NCI-H2196 treated with DMSO at 0.1 percent for 48 hours (cell line): ENCODE data around the gene ZNF175.

Experiments
- DNase-seq: peaks from one replicate; lab custom pipeline; 2025; ENCODE audit not compliant: unreplicated experiment; lab: John Stamatoyannopoulos, UW

Gene ZNF175

DNA sequence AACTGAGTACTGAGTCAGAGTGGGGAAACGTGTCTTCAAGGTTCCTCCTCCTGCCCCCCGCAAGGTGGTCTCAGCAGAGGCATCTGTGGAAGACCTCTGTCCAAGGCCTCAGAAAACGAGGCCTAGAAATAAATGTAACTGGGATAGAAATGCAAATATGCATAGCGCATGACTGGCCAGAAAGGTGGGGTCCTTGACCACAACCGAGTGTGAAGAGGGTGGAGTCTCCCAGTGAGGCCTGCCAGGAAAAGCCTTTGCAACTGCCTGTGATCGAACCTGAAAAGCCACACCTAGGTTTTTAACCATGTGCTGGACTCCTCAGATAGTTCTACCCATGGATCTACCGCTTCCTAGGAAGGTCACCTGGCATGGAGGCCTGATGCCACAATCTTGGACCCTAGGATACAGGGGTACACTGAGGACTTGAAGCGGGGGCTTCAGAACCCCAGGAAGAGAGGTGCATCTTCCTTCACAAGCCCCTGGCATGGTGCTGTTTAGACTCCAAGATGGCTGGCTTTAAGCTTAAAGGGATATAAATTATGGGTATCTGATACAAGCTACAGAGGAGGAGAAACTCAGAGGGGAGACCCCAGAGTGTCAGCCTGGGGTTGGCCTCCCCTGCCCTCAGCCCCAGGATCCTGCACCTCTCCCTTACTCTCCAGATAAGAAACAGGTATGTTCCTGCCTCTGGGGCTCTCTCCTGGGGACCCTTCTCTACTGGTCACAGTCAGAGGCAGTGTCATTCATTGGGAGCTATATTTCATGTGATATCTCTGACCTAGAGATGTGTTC, 21.4 kb upstream of the ZNF175 start:
- no peak for DNase-seq

DNA sequence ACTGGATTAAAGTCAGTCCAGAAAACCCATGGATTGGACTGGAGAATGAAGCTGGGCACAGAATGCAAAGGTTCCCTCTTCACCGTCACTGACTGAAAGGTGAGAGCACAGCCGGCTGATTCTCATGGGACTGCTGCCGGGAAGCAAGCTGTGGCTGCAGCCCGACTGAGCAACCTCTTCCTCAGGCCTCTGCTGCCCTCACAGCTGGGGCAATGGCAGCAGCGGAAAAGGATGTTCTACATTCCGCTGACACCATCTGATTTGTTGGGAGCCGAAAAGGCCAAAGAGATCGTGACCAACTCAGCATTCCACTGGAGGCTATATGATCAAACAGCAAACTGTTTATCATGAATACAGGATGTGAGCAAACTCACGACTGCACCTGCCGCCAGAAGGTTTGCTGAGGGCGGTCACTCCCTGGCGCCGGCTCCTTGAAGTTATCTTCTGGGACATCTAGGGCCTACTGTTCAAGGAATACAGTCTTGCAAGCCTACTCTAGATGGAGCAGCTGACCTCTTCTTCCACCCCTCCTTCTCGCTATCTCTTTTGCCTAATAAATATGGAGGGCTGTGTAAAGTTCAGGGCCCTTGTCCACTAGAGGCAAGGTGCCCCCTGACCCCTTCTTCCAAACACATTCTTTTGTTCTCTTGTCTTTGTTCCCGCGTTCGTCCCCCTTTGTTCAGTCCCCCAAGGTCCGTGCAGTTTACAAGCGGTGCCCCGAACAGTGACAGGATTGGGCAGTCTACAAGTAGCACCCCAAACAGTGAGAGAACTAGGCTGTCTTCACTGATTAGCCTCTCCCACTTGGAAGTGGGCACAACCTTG, 20.0 kb upstream of the ZNF175 start:
- no peak for DNase-seq

DNA sequence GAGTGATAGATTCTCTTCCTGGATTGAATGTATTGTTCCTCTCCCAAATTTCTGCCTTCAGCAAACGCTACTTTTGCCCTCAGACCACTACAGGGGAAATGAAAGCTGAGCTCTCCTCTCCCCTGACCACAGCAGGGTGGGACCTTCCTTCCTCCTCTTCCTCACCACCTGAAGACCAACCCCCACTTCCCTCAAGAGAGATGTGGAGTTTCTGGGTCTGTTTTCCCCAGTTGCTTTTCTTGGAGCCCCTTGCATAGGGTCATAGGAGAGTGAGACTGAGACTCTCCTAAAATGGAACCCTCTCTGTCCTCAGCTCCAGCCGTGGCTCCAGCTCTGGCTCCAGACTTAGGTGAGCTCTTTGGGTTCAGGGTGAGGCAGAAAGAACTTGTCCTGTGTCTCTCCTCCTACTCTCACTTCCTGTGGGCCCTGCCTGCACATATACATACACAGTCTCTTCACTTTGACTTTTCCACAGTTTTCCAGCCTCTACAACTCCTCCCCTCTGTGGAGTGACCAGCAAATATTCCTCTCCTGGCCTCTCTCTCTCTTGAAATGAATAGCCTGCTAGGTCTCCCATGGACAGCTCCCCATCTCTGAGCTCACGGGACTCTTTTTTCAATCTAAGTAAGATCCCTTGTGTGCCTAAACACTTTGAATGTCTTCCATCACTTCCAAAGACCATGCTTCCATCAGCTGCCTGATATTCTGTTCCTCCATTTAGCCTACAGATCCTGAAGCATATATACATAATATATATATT, 19.2 kb upstream of the ZNF175 start:
- no peak for DNase-seq

DNA sequence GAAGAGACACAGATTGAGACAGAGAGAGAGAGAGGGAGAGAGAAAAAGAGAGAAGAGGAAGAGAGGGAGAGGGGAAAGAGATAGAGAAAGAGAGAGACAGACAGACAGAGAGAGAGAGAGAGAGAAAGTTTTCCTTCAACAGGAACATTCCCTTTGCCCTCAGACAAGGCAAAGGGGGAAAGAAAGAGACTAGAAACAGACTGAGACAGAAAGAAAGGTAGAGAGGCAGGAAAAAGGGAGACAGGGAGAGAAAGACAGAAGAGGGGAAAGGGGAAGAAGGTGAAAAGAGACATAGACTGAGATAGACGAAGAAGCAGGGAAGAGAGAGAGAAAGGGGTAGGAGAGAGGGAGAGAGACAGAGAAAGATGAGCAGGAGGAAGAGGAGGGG, 18.5 kb upstream of the ZNF175 start:
- DNase-seq, result no peak

DNA sequence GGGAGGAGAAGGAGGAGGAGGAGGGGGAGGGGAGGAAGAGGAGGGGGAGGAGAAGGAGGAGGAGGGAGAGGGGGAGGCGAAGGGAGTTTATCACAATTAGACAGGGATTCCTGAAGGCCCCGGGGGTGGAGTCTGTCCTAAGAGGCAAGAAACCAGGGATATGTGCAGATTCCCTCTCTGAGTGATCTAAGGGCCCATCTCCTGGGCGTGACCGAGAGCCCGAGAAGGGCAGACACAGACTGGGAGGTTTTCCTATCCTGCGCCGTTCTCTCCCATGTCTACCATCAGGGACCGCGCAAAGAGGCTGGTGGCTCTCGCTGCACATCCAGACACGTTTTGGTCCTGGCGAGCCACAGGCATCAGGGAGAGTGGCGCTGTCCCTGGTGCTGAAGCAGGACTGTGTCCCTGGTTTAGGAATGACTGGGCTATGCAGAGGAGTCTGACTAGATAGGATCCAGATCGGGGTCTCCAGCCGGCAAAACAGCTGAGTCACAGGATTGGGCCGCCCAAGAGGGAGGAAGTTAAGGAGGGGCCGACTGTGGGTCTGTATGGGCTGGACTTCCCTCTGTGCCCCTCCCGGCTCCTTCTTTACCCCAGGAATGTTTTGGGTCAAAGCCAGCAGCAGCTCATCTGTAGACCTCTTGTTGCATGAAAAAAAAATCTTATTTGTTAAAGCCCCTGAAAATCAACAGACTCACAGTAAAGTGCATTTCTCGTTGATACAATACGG, 17.9 kb upstream of the ZNF175 start:
- DNase-seq, result no peak

DNA sequence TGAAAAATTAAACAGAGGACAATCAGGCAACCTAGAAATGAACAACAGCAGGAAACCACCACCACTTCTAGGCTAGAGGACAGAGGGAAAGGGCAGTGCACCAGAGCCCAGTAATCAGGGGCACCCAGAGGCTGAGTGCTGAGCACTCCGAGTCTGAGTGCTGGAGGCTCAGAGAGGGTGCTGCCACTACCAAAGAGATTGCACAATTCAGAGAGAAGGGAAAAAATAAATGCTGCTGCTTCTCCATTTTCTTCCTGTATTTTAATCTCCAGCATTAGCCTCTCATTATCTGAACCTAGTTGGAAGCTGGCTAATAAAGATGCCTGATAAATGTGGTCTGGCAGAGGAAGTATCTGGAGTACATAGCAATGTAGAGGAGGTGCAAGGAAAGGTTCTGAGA, 11.8 kb upstream of the ZNF175 start:
- DNase-seq, result no peak

DNA sequence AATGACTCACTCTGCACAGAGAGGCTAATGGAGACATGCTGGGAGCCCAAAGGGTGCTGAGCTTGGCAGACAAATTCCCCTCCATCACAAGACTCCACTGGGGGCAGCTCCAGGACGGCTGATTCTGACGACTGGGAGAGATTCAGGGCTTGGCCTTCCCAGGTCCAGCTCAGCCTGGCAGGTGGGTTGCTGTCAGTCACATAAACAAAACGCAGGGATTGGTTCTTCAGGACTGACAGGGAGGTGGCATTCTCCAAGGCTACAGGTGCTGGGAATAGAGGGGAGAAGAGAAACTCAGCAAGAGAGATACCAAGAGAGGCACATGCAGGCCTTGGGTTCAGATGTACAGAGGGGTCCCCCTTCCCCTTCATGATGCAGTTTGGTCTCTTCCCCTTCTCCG, 10.7 kb upstream of the ZNF175 start:
- no peak for DNase-seq

DNA sequence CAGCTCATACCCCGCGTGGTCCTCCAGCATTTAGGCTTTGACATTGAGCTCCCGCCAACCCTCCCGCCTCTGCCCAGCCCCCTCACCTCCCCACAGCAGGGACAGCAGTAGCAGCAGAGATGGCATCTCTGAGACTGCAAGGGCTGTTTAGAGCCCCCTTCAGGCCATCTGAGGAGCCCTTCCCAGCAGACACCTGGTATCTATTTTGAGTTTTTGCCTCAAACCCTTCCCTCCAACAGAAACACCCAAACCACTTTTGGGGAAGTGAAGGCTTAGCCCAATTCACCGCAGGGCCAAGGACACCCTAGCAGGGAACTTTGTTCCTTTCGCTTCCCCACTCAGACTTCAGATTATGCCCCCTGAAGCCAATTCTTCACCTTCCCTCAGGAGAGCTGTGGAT, 6.3 kb upstream of the ZNF175 start:
- no peak for DNase-seq

DNA sequence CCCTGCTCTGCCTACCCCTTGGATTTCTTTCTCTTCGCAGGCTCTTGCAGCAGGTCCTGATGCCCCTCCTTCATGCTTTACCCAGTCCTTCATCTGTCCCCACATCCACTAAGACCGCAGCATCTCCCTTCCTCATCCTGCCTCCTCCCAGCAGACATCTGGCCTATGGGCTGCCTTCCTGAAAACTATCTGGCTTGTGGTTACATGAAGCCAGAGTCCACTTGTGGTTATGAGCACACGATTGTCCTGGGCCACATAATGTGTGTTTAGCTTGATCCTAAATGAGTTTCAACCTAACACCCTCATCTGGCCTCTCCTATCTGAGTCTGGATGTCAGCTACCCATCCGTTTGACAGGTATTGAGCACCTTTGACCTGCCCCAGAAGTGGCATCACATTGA, 5.5 kb upstream of the ZNF175 start:
- DNase-seq, result no peak

DNA sequence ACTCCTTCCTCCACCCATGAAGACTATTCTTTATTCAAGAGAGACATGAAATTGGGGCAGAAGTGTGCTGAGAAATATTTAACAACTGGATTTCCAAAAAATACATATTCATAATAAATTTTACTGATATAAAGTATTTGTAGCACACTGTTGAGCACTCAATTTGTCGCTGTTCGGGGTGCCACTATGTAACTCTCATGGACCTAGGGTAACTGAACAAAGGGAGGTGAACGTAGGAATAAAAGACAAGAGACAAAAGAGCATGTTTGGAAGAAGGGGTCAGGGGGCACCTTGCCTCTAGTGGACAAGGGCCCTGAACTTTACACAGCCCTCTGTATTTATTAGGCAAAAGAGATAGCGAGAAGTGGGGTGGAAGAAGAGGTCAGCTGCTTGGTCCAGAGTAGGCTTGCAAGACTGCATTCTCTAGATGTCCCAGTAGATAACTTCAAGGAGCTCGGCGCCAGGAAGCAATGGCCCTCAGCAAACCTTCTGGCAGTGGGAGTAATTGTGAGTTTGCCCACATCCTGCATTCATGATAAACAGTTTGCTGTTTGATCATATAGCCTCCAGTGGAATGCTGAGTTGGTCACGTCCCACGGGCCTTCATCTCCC, 4.5 kb upstream of the ZNF175 start:
- DNase-seq, result no peak

DNA sequence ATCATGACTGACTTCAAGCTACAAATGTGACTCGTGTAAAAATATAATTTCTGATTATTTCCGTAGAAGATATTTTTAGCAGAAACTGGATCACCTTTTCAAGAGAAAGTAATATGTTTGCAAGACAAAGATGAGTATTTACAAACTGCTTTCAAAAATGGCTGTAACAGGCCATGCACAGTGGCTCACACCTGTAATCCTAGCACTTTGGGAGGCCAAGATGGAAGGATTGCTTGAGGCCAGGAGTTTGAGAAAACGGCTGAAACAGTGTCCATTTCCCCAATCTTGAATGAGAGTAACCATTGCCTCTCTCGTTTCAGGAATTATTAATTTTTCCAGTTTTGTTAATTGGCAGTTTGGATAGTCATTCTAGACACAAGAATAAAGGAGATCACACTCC, 3.5 kb upstream of the ZNF175 start:
- DNase-seq, result no peak

DNA sequence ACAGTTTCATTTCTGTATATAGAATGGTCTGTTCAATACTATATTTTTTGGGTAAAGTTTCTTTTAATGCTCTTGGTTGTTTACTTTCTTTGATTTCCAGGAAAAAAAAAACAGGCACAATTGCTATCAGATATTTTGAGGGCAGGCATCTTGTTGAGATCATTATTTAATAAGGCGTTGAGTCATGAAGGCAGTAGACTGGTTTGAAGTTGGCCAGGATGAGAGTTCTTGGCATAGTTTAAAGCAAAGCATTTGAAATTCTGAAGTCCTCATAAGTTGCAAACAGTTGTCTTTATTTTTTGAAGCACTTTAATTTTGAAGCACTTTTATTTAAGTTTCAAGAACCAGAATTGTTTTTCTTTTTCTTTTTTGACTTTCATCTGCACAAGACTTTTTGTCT, 2.6 kb upstream of the ZNF175 start:
- DNase-seq, result no peak

DNA sequence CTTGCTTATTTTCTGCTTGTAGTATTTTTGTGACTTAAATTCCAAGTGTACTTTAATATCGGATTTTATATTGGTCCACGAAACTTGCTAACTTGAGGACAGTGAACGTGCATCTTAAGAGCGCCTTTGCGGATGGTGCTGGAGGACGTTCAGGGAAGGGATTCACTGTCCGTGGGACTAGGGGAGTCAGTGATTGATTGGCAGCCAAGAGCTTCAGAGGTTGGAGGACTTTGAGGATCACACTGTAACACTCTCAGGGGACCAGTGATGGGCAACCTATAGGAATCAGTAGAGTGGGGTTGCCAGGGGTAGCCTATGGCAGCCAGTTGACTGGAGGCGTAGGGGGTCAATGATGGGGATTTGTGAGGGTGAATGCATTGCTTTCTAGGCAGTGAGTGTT, 516 bp downstream of the ZNF175 start:
- DNase-seq, result no peak

DNA sequence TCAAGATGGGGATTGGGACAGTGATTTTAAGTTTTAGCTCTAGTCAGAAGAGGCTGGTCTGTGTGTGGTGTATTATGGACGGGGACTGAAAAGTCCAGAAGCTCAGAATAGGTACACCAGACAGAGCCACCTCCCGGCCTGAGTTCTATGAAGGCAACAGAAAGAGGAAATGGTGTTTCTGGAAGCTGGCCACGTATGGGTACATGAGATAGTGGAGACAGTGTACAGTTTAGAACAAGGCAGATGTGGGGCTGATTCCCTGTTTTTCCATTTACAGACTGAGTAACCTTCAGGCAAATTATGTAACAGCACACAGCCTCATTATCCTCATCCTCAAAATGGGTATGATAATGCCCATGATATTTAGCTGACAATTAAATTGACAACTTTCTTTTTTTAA, 1.3 kb downstream of the ZNF175 start:
- DNase-seq, result no peak

DNA sequence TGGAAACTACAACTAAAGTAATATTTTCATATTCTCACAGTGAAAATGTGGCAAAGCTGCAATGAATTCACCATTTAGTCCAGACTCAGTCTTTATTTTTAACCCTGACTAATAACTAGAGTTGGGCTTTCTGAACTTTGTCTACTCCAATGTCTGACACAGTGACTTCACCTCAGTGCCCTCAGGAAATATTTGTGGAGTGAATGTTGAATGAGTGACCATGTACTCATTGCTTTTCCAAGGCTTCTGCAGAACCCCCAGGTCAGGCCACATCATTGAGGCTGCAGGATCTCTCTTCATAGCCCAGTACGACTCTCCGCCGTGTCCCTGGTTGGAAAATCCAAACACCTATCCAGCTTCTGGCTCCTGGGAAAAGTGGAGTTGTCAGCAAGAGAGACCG, 1.8 kb downstream of the ZNF175 start:
- no peak for DNase-seq

DNA sequence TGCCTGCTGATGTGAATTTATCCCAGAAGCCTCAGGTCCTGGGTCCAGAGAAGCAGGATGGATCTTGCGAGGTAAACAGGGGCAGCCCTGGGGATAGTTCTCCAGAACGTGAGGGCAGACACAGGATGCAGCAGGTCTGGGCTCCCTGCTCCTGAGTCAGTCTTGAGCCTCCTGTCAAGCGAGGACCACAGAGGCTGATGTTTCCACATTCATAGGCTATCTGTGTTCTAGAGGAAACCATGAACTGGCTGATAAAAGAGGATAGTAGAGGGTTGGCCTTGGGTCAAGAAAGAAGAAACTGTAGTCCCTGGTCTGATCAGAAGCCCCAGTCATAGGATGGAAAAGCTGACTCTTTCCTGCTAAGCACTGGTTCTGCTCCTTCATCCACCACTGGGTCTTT, 2.2 kb downstream of the ZNF175 start:
- no peak for DNase-seq

DNA sequence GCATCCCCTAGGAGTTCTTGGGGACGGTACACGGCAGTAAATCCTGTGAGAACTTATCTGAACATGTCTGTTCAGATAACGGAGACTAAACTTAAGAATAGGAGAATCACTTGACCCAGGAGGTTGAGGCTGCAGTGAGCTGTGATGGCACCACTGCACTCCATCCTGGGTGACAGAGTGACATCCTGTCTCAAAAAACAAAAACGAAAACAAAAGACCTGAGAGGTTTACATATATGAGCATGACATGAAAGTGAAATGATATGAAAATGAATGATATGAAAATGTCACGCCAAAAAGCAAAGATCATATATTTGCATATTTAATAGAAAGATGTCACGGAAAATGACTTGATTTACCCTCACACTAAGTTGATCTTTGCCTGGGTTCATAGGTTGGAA, 5.8 kb downstream of the ZNF175 start:
- no peak for DNase-seq

DNA sequence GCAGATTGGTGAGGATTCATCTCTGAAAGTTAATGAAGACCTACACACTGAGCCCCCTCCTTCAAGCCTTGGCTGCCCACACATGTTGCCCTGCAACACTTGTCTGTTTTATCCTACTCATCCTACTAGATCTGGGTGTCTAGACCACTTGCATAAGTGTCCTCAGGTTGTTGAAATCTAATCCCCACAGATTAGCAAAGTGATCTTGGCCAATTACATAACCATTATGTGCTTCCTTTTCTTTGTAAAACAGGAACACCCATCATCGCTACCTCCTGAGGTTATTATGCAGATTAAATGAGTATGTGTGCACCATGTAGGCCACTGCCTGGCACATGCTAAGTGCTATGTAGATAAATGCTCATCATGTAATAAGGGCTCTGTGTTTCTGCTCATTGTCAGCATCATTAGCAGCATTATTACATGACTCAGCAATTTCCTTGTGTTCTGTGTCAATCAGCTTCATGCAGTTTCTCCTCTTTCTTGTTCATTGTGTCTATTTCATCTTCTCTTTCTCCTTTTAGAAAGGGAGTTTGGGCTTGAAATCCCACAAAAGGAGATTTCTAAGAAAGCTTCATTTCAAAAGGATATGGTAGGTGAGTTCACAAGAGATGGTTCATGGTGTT, 15.1 kb downstream of the ZNF175 start:
- DNase-seq, result no peak

DNA sequence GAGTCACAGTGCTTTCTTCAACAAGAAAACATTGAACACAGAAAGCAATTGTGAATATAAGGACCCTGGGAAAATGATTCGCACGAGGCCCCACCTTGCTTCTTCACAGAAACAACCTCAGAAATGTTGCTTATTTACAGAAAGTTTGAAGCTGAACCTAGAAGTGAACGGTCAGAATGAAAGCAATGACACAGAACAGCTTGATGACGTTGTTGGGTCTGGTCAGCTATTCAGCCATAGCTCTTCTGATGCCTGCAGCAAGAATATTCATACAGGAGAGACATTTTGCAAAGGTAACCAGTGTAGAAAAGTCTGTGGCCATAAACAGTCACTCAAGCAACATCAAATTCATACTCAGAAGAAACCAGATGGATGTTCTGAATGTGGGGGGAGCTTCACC, 15.7 kb downstream of the ZNF175 start:
- DNase-seq, result no peak
